ENCODE data around the gene GRAP. TPM values are rescaled to one million over a fixed set of nuclear protein-coding genes. Genes with fewer than 3 reads are reported as not detected.
"Not testable (repeated sequence)": the region's sequence is repeated elsewhere in the genome, so short reads cannot be mapped to it uniquely, and the experiment has no call there.

Gene GRAP
- total RNA-seq, 1 donor from 2014 or later: 50.2 TPM

GRCh38 chr17:19021622-19022083 is 25.1 kb downstream of the GRAP start:
- Mint-ChIP-seq H3K4me3 (ENCODE audit: unreplicated experiment) (no peak overlapping the region), H3K9me3 (ENCODE audit: unreplicated experiment) (no peaks in the 10 kb centered on the region), H3K36me3 (ENCODE audit: low read depth, unreplicated experiment) (peaks cover 22% of the 10 kb centered on the region), H3K27ac (ENCODE audit: unreplicated experiment) (no peak overlapping the region), H3K27me3 (ENCODE audit: unreplicated experiment) (peaks cover 27% of the 10 kb centered on the region), H3K4me1 (ENCODE audit: unreplicated experiment) (peaks cover 4% of the 10 kb centered on the region)
- peak; percentile 54 for DNase-seq (ENCODE audit: low spot score)
- TF ChIP-seq CTCF (IDR thresholded peaks at IDR 0.05; ENCODE audit: unreplicated experiment): no peak

DNA sequence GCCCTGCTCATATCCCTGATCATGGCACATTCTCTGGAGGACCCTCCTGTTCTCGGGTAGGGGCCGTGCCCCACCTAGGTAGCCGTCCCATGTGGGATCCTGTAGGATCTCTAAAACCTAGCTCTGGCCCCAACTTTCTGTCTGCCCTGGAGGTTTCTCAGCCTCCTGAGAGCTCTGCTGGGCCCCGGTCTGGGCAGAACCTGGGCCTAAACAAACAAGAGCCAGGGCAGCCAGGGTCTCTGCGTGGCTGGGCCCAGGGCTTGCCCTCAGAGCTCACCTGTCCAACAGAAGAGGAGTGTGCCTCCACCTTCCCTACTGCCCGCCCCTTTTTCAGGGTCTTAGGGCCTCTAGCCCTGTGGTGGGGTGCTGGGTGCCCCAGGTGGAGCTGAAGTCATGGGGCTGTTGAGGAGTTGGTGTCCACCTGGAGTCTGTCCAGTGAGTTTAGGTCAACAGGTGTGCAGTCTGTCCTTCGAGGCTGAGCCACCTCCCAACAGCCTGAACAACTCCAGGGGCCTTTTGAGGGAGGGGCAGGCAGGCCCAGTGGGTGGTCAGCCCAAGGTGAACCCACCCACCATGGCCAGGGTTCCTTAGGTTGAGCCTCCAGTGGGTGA is 25.6 kb downstream of the GRAP start:
- not testable (repeated sequence) for H3K4me3 Mint-ChIP-seq (ENCODE audit: unreplicated experiment); H3K9me3 Mint-ChIP-seq (ENCODE audit: unreplicated experiment); H3K27ac Mint-ChIP-seq (ENCODE audit: unreplicated experiment); DNase-seq (ENCODE audit: low spot score); H3K4me1 Mint-ChIP-seq (ENCODE audit: unreplicated experiment)
- H3K27me3 Mint-ChIP-seq (ENCODE audit: unreplicated experiment): peaks cover 29% of the 10 kb centered on the region
- peaks cover 22% of the 10 kb centered on the region for H3K36me3 Mint-ChIP-seq (ENCODE audit: low read depth, unreplicated experiment)

GRCh38 chr17:19020016-19020415 is 26.7 kb downstream of the GRAP start:
- peaks cover 33% of the 10 kb centered on the region for H3K27me3 Mint-ChIP-seq (ENCODE audit: unreplicated experiment)
- no peak for TF ChIP-seq CTCF (IDR thresholded peaks at IDR 0.05; ENCODE audit: unreplicated experiment)

GRCh38 chr17:19019041-19019941 is 27.5 kb downstream of the GRAP start:
- peaks cover 31% of the 10 kb centered on the region for H3K27me3 Mint-ChIP-seq (ENCODE audit: unreplicated experiment)
- H3K4me3 Mint-ChIP-seq (ENCODE audit: unreplicated experiment): no peak overlapping the region
- no peak for DNase-seq (ENCODE audit: low spot score)
- H3K36me3 Mint-ChIP-seq (ENCODE audit: low read depth, unreplicated experiment): peaks cover 16% of the 10 kb centered on the region
- no peak overlapping the region for H3K27ac Mint-ChIP-seq (ENCODE audit: unreplicated experiment)
- no peak for TF ChIP-seq CTCF (IDR thresholded peaks at IDR 0.05; ENCODE audit: unreplicated experiment)
- peaks cover 4% of the 10 kb centered on the region for H3K4me1 Mint-ChIP-seq (ENCODE audit: unreplicated experiment)
- H3K9me3 Mint-ChIP-seq (ENCODE audit: unreplicated experiment): no peaks in the 10 kb centered on the region

More at GRCh38 chr17:19020016-19020415, 26.7 kb downstream of the GRAP start:
- Mint-ChIP-seq H3K9me3 (ENCODE audit: unreplicated experiment) (no peaks in the 10 kb centered on the region), H3K36me3 (ENCODE audit: low read depth, unreplicated experiment) (peaks cover 22% of the 10 kb centered on the region), H3K4me1 (ENCODE audit: unreplicated experiment) (peaks cover 4% of the 10 kb centered on the region), H3K4me3 (ENCODE audit: unreplicated experiment) (peak overlapping the region; percentile 51), H3K27ac (ENCODE audit: unreplicated experiment) (peak overlapping the region; percentile 48)
- DNase-seq (ENCODE audit: low spot score): no peak

GRCh38 chr17:19018600-19018950 is 28.2 kb downstream of the GRAP start:
- H3K27me3 Mint-ChIP-seq (ENCODE audit: unreplicated experiment): peaks cover 35% of the 10 kb centered on the region
- H3K27ac Mint-ChIP-seq (ENCODE audit: unreplicated experiment): no peak overlapping the region
- H3K4me3 Mint-ChIP-seq (ENCODE audit: unreplicated experiment): no peak overlapping the region
- TF ChIP-seq CTCF (IDR thresholded peaks at IDR 0.05; ENCODE audit: unreplicated experiment): no peak
- peaks cover 4% of the 10 kb centered on the region for H3K4me1 Mint-ChIP-seq (ENCODE audit: unreplicated experiment)
- no peaks in the 10 kb centered on the region for H3K9me3 Mint-ChIP-seq (ENCODE audit: unreplicated experiment)
- peaks cover 10% of the 10 kb centered on the region for H3K36me3 Mint-ChIP-seq (ENCODE audit: low read depth, unreplicated experiment)
- DNase-seq (ENCODE audit: low spot score): no peak

Data from endothelial cell (in vitro differentiated cells).